GM18507 (cell line): ENCODE results near the gene ITK.
"Not testable (repeated sequence)": the region's sequence is repeated elsewhere in the genome, so short reads cannot be mapped to it uniquely, and the experiment has no call there.

Experiments used
- DNase-seq: peaks from one replicate; pipeline ENCODE4 v3.0.0; 2011; ENCODE audit warnings: low read depth; ENCODE audit not compliant: insufficient read length; ENCODE audit errors: extremely low spot score
- FAIRE-seq: peaks from 2 replicates; lab custom pipeline; 2011; peaks lifted over from hg19 to GRCh38; lab: Jason Lieb, UNC

The ITK gene

GRCh38 chr5:157232706-157233105 lies 52.1 kb downstream of the ITK start:
- DNase-seq (no peak), FAIRE-seq (no peak)

- DNase-seq (no peak), FAIRE-seq (no peak)
Measured at GRCh38 chr5:157233515-157233914, 52.9 kb downstream of the ITK start.

- DNase-seq (no peak), FAIRE-seq (no peak)
Measured at GRCh38 chr5:157236423-157236822, 55.8 kb downstream of the ITK start.

GRCh38 chr5:157241483-157241882 lies 60.8 kb downstream of the ITK start:
- FAIRE-seq = no peak
- no peak for DNase-seq

GRCh38 chr5:157244704-157245103 lies 64.1 kb downstream of the ITK start:
- DNase-seq, FAIRE-seq: not testable (repeated sequence)

- FAIRE-seq (no peak), DNase-seq (no peak)
Measured at GRCh38 chr5:157245476-157245875, 64.8 kb downstream of the ITK start.

GRCh38 chr5:157245886-157246285 lies 65.2 kb downstream of the ITK start:
- FAIRE-seq (no peak), DNase-seq (no peak)

GRCh38 chr5:157247267-157247666 lies 66.6 kb downstream of the ITK start:
- no peak for DNase-seq
- no peak for FAIRE-seq

- DNase-seq (no peak), FAIRE-seq (peak; percentile 47)
Measured at GRCh38 chr5:157248821-157249470, 68.3 kb downstream of the ITK start.

- DNase-seq (peak; percentile 45), FAIRE-seq (no peak)
Measured at GRCh38 chr5:157252711-157253465, 72.2 kb downstream of the ITK start.

- FAIRE-seq = peak; percentile 96
- no peak for DNase-seq
Measured at GRCh38 chr5:157253547-157253946, 72.9 kb downstream of the ITK start.

GRCh38 chr5:157258450-157258849 lies 77.8 kb downstream of the ITK start:
- DNase-seq (no peak), FAIRE-seq (no peak)

GRCh38 chr5:157259699-157260098 lies 79.1 kb downstream of the ITK start:
- FAIRE-seq (no peak), DNase-seq (no peak)

- FAIRE-seq (no peak), DNase-seq (no peak)
Measured at GRCh38 chr5:157263496-157264090, 83.0 kb downstream of the ITK start.

GRCh38 chr5:157265714-157266285 lies 85.2 kb downstream of the ITK start, which contains the start of gene CYFIP2:
Gene CYFIP2 (plus strand): TSS chr5:157266123. CDS start chr5:157285362, 19,239 bp downstream.
- peak; percentile 76 for DNase-seq
- peak; percentile 75 for FAIRE-seq

GRCh38 chr5:157266286-157267007 lies 85.8 kb downstream of the ITK start:
- DNase-seq = no peak
- peak; percentile 9 for FAIRE-seq

- FAIRE-seq = peak; percentile 48
- DNase-seq = no peak
Measured at GRCh38 chr5:157267025-157267424, 86.4 kb downstream of the ITK start.

GRCh38 chr5:157267761-157268480 lies 87.3 kb downstream of the ITK start:
- FAIRE-seq (peak; percentile 48), DNase-seq (no peak)

- FAIRE-seq (peak; percentile 87), DNase-seq (no peak)
Measured at GRCh38 chr5:157269165-157269671, 88.6 kb downstream of the ITK start.
